CD4-positive, alpha-beta T cell treated with Interleukin-6 for 4 hours (primary cell): ENCODE measurements around the gene GYS1.
"Not testable (repeated sequence)": the region's sequence is repeated elsewhere in the genome, so short reads cannot be mapped to it uniquely, and the experiment has no call there.

ENCODE experiments used
- DNase-seq: peaks from one replicate; pipeline ENCODE4 v3.0.0-alpha.2; 2020; ENCODE audit warnings: mixed read lengths

The GYS1 gene

DNA sequence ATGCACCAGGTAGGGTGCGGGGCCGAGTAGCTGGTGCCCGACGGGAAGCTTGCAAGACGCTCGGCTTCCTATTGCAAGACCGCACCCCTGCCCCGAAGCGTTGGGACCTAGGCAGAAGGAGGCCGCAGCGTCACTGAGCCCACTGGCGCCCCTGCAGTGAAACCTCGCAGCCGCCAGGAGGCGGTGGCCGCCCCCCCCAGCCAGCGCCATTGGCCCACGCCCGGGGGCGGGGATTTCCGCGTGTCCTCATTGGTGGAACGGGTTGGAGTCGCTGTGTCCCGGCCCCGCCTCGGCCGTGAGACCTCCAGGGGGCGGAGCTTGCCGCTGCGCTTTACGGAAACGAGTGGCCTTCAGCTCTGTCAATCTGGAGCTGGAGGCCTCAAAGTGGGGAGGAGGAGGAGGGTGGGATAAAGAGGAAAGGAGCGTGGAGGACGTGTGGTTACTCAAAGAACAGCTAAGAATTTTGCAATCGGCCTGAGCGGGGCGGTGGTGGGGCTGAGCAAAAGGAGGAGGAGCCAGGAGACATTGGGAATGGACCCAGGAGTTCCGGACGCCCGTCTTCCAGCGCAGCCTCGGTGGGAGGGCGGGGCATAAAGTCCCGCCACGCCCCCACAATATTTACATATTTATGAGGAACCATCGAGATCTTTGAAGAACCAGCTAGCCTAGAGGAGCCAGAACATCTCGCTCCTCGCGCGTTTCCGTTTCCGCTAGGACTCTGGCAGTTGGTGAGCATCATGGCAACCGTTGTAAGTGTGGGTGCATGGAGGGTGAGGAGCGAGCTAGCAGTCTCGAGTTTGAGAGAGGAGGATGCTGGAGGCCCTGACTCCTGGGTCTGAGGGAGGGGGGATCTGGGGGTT, at the start of gene GYS1, which contains the start of gene RUVBL2:
Gene GYS1 (minus strand): TSS at position 135 of the 860 bp plus-strand sequence. CDS start 197 bp downstream, outside the sequence.
Gene RUVBL2 (plus strand): TSS at position 713 of the 860 bp plus-strand sequence. CDS start 25 bp downstream, at position 738.
- DNase-seq, result peak; percentile 100

DNA sequence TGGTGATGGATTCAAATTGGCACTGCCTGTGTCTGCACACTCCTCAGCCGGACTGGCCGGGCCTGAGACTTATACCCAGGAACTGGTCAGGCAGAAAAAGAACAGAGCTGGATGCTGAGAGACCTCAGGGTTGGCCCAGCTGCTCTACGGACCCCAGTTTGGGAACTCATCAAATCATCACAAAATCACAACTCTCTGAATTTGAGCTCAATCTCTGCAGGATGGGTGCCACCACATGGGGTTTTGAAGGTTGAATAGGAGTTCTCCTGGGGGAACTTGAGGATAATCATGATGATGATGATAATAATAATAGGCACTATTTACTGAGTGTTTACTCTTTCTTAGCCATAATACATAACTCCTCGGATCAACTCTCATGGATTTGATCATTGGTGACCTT, 49.6 kb upstream of the GYS1 start:
- not testable (repeated sequence) for DNase-seq

GRCh38 chr19:49042177-49042576, 49.1 kb upstream of the GYS1 start:
- DNase-seq, result no peak

- DNase-seq, result not testable (repeated sequence)
Measured at GRCh38 chr19:49039736-49040135, 46.6 kb upstream of the GYS1 start.

DNA sequence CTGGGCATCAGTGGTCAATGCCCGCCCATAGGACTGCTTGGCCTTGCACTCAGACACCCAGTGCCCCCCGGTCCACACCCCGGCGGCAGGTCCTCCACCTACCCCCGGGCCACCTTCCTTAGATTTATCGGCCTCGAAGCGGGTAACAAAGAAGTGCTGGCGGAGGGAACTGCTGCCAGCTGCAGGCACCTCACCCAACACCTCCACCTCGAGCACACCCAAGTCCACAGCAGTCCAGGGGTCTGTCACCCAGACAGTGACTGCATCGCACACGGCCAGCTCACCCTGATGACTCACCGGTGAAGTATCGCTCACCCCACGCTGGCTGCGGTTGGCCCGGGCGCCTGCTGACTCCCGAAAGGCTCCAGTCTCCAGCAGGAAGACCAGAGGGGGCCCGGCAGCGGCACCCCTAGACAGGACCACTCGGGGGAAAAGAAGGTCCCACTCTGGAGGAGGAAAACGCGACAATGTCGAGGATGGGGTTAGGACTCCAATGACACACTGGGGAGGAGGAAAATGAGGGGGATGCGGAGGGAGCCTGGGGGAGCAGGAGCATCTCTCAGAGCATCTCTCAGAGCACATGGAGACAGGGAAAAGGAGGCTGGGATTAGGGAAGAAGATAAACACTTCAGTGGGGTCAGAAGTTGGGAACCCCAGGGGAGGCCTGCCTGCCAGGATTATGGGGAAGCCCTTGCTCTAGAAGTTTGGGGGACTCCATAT, 45.6 kb upstream of the GYS1 start:
- not testable (repeated sequence) for DNase-seq

DNA sequence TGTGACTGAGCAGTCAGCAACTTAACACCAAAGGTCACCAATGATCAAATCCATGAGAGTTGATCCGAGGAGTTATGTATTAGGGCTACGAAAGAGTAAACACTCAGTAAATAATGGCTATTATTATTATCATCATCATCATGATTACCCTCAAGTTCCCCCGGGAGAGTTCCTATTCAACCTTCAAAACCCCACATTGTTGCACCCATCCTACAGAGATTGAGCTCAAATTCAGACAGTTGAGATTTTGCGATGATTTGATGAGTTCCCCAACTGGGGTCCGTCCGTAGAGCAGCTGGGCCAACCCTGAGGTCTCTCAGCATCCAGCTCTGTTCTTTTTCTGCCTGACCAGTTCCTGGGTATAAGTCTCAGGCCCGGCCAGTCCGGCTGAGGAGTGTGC, 45.0 kb upstream of the GYS1 start:
- not testable (repeated sequence) for DNase-seq

GRCh38 chr19:49036815-49037214, 43.7 kb upstream of the GYS1 start, which contains the start of gene CGB1:
TSS of gene CGB1 (minus strand) at chr19:49036895. CDS start at chr19:49036711, 184 bp downstream.
- not testable (repeated sequence) for DNase-seq

DNA sequence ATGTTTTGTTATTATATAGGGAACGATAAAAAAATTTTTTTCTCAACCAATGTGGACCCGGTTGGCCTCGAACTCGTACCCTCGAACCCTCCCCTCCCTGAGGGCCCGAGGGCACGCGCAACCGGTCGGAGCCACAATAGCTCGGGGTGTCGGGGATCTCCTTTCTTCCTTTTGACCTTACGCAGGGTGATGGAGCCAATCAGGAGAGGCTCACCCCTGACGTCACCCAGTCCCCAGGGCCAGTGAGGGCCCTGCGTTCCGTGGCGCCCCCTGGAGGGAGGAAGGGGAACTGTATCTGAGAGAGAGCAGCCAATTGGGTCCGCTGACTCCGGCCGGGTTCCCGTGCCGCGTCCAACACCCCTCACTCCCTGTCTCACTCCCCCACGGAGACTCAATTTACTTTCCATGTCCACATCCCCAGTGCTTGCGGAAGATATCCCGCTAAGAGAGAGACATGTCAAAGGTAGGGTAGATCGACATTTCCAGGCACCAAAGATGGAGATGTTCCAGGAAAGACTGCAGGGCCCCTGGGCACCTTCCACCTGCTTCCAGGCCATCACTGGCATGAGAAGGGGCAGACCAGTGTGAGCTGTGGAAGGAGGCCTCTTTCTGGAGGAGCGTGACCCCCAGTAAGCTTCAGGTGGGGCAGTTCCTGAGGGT, 38.7 kb upstream of the GYS1 start, which contains the start of gene CGB2:
Gene CGB2 (plus strand): TSS at position 249 of the 660 bp plus-strand sequence. CDS start 206 bp downstream, at position 455.
- peak; percentile 38 for DNase-seq

- DNase-seq, result not testable (repeated sequence)
Measured at GRCh38 chr19:49030323-49030722, 37.2 kb upstream of the GYS1 start.

DNA sequence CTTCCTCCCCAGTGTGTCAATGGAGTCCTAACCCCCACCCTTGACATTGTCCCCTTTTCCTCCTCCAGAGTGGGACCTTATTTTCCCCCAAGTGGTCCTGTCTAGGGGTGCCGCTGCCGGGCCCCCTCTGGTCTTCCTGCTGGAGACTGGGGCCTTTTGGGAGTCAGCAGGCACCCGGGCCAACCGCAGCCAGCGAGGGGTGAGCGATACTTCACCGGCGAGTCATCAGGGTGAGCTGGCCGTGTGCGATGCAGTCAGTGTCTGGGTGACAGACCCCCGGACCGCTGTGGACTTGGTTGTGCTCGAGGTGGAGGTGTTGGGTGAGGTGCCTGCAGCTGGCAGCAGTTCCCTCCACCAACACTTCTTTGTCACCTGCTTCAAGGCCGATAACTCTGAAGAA, 36.6 kb upstream of the GYS1 start:
- DNase-seq, result not testable (repeated sequence)

DNA sequence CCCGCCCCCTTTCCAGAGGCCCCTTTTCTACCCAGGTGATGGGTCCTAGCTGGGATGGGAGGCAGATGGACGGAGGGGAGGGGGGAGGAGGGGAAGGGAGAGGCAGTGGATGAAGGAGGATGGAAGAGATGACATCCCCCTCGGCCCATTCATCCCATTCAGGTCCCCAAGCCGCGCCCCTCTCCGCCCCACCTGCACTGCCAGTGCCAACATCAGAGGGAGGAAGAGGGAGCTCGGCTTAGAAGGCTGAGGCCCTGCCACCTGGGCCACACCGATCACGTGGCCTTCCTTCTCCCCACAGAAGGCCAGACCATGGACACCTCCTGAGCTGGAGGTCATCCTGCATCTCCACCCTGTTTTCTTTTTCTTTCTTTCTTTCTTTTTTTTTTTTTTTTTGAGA, 35.6 kb upstream of the GYS1 start:
- DNase-seq, result not testable (repeated sequence)

- DNase-seq, result not testable (repeated sequence)
Measured at GRCh38 chr19:49025599-49025998, 32.5 kb upstream of the GYS1 start.

DNA sequence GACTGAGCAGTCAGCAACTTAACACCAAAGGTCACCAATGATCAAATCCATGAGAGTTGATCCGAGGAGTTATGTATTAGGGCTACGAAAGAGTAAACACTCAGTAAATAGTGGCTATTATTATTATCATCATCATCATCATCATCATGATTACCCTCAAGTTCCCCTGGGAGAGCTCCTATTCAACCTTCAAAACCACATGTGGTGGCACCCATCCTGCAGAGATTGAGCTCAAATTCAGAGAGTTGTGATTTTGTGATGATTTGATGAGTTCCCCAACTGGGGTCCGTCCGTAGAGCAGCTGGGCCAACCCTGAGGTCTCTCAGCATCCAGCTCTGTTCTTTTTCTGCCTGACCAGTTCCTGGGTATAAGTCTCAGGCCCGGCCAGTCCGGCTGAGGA, 32.0 kb upstream of the GYS1 start:
- not testable (repeated sequence) for DNase-seq

GRCh38 chr19:49024233-49024632, 31.1 kb upstream of the GYS1 start, which contains the start of gene CGB3:
TSS of gene CGB3 (minus strand) at chr19:49024333. CDS start at chr19:49023971, 362 bp downstream.
- DNase-seq, result not testable (repeated sequence)

GRCh38 chr19:49022116-49022515, 29.0 kb upstream of the GYS1 start:
- DNase-seq, result no peak

- no peak for DNase-seq
Measured at GRCh38 chr19:49020931-49021895, 28.1 kb upstream of the GYS1 start.

DNA sequence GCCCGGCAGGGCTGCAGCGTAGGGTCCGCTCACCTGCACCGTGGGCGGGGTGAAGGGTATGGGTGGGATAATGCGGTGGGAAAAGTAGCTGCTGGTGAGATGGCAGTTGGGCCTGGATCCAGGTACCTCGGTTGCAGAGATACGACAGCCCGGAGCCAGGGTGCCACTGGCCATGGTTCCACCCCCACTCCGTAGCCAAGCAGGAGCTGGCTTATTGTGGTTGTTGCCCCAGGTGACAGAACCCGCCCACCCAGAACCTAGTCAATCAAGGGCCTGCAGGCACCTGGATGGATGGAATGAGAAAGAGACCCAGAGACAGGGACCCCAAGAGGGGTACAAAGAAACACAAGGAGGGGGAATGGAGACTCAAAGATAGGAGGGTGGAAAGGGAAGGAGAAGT, 27.2 kb upstream of the GYS1 start:
- DNase-seq, result no peak

DNA sequence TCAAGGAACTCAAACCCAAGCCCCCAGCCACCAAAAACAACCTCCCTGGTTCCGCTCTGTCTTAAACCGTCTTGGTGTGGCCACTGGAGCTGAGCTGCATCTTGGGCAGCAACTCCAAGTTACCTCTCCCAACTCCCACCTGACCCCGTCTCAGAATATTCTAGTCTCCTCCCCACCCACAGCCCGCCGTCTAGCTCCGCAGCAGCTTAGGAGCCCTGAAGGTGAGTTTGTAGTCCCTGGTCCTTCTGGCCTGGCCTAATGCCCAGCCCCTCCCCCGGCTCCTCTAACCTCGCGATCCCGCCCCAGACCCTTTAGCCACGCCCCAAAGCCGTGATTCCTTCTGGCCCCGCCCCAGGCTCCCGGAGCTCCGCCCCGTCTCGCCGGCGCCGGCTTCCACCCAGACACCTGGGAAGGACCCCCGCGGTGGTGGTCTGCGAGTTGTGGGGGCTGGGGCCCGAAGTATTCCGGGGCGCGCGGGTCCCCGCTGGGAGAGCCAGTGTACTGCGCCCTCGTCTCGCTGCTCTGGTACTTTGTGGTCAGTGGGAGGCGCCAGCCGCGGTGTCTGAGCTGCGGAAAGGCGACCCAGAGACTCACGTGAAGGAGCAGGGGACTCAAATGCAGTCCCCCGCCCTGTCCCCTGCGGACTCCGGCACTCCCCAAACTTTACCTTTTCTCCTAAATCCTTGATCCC, 26.3 kb upstream of the GYS1 start:
- peak; percentile 79 for DNase-seq

GRCh38 chr19:49018388-49019241, 25.5 kb upstream of the GYS1 start:
- DNase-seq, result peak; percentile 46
